Sciatic nerve (tissue), 2 donors: ENCODE measurements around the gene C16orf54. TPM values are rescaled to one million over a fixed set of nuclear protein-coding genes. Genes with fewer than 3 reads are reported as not detected.
"Not testable (repeated sequence)": the region's sequence is repeated elsewhere in the genome, so short reads cannot be mapped to it uniquely, and the experiment has no call there.

Experiments used
- ATAC-seq: fragments of 200-7000 bp; cut with Tn5 transposase; one replicate; pipeline ENCODE4 v1.9.1; 2020; ENCODE audit warnings: mild to moderate bottlenecking, moderate library complexity
- DNase-seq: peaks from one replicate; pipeline ENCODE4 v3.0.0-alpha.2; 2020; ENCODE audit warnings: low spot score
- intact Hi-C: fragments of 100-400 bp; cut with DNase I; formaldehyde crosslinking; loops from one replicate; pipeline ENCODE4 v1.14.2; 2022
- total RNA-seq: library from RNA; stranded (reverse); fragmentation: NEBNext Ultra II Directional; extraction: Animal tissue kit (Norgen Biotek cat#: 25700); gene quantifications from one replicate; pipeline ENCODE4 v1.2.1, GENCODE V29; 2021
- donor health status: DM: no; HTN: no; CAD: no.
- donor health status: DM: no; HTN: no; CAD: no.

Gene C16orf54
- total RNA-seq, 1 donor from 2014 or later = 2.2 TPM

- intact Hi-C loops = no loop called here
- DNase-seq = no peak
- no peak for ATAC-seq
Observed at GRCh38 chr16:29743827-29744531, 1.8 kb downstream of the C16orf54 start.

GRCh38 chr16:29743475-29743826 is 2.3 kb downstream of the C16orf54 start:
- ATAC-seq = no peak
- no peak for DNase-seq
- intact Hi-C loops = no loop called here

- intact Hi-C loops = no loop called here
Observed at GRCh38 chr16:29742683-29743275, 3.0 kb downstream of the C16orf54 start.

GRCh38 chr16:29740630-29741015 is 5.2 kb downstream of the C16orf54 start:
- ATAC-seq, intact Hi-C loops, DNase-seq: not testable (repeated sequence)

More at GRCh38 chr16:29742683-29743275, 3.0 kb downstream of the C16orf54 start:
- no peak for DNase-seq
- ATAC-seq = no peak

GRCh38 chr16:29739927-29740629 is 5.7 kb downstream of the C16orf54 start:
- intact Hi-C loops = not testable (repeated sequence)

GRCh38 chr16:29738514-29738913 is 7.3 kb downstream of the C16orf54 start:
- intact Hi-C loops = no loop called here
- no peak for ATAC-seq
- no peak for DNase-seq

More at GRCh38 chr16:29739927-29740629, 5.7 kb downstream of the C16orf54 start:
- DNase-seq, ATAC-seq: not testable (repeated sequence)

- intact Hi-C loops = no loop called here
- DNase-seq (no peak), ATAC-seq (no peak)
Observed at GRCh38 chr16:29737713-29738112, 8.1 kb downstream of the C16orf54 start.

- intact Hi-C loops = no loop called here
- ATAC-seq = no peak
- DNase-seq = no peak
Observed at GRCh38 chr16:29736764-29737163, 9.0 kb downstream of the C16orf54 start.

- ATAC-seq (no peak), DNase-seq (no peak)
- intact Hi-C loops = no loop called here
Observed at GRCh38 chr16:29736112-29736511, 9.7 kb downstream of the C16orf54 start.

GRCh38 chr16:29734786-29735185 is 11.0 kb downstream of the C16orf54 start:
- intact Hi-C loops = no loop called here
- DNase-seq (no peak), ATAC-seq (no peak)

- ATAC-seq, intact Hi-C loops, DNase-seq: not testable (repeated sequence)
Observed at GRCh38 chr16:29731768-29732601, 13.8 kb downstream of the C16orf54 start.

- intact Hi-C loops = no loop called here
- ATAC-seq (no peak), DNase-seq (no peak)
Observed at GRCh38 chr16:29730649-29731048, 15.1 kb downstream of the C16orf54 start.

GRCh38 chr16:29729116-29729521 is 16.7 kb downstream of the C16orf54 start:
- DNase-seq (no peak), ATAC-seq (peak; percentile 73)
- intact Hi-C loops = no loop called here

GRCh38 chr16:29727452-29727851 is 18.3 kb downstream of the C16orf54 start:
- intact Hi-C loops = no loop called here
- ATAC-seq = no peak
- no peak for DNase-seq

GRCh38 chr16:29726845-29727377 is 18.9 kb downstream of the C16orf54 start:
- intact Hi-C loops = no loop called here
- ATAC-seq (no peak), DNase-seq (no peak)

GRCh38 chr16:29721167-29721879 is 24.5 kb downstream of the C16orf54 start:
- intact Hi-C loops = not testable (repeated sequence)
- DNase-seq = peak; percentile 72
- ATAC-seq = peak; percentile 83

- ATAC-seq (no peak), DNase-seq (no peak)
- intact Hi-C loops = no loop called here
Observed at GRCh38 chr16:29720703-29721102, 25.1 kb downstream of the C16orf54 start.

GRCh38 chr16:29719063-29719462 is 26.7 kb downstream of the C16orf54 start:
- DNase-seq = no peak
- no peak for ATAC-seq
- intact Hi-C loops = no loop called here
